HG03025 (cell line): ENCODE results near the gene MED31.
"Not testable (repeated sequence)": the region's sequence is repeated elsewhere in the genome, so short reads cannot be mapped to it uniquely, and the experiment has no call there.

Experiments
- ATAC-seq: cut with Tn5 transposase; IDR thresholded peaks from one replicate; pipeline ENCODE4 v1.9.1; 2021; ENCODE audit warnings: mild to moderate bottlenecking, moderate library complexity; ENCODE audit not compliant: unreplicated experiment, low FRiP score

The MED31 gene

DNA sequence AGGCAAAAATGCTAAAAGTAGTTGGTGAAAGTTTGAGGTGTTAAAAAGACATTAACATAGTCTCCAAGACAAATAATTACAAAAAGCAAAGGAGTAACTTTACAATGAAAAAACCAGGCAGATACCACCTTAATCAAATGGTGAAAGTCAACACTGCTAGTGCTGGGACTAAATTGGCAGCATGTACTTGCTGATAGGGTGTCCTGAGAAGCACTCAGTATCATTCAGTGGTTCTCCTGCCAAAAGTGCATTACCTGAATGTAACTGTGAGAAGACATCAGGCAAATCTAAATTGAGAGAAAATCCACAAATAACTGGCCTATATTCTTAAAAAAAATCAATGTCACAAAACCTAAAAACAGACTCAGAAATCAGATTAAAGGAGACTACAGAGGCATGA lies 18.9 kb downstream of the MED31 start:
- no peak for ATAC-seq

GRCh38 chr17:6630390-6630789 lies 21.0 kb downstream of the MED31 start:
- ATAC-seq, result no peak

DNA sequence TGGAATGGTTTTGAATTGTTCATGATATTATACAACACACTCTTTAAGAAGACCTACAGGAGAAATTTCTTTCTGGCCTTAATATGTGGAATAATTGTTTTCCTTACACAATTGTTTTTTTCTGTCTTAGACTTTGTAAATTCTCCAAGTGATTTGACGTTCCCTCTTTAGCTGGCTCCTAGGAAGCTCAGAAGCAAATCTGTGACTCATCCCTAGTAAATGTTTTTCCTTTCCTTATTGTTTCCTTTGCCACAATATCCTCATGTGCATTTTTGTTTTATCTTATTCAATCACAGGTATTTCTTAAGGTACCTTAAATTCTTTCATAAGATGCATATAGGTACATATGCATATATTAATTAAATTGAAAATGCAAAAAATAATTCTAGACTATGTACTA lies 24.4 kb downstream of the MED31 start:
- no peak for ATAC-seq

DNA sequence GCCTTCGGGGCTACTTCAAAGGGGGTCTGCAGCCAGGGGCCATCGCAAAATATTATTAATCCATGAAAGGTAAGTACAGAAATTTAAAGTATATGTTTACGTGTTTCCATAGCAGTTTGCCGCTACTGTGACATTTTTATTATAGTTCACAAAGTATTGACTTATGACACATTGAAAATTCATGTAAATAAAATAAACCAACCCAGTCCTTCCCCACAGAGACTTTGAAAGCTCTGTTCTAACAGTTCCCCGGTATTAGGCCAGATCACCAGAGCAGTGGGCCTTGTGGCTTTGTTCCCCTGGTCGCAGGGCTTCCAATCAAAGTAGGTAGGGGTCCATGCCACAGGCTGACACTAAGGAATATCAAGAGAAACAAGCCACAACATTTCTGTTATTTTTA lies 24.8 kb downstream of the MED31 start:
- ATAC-seq, result no peak

DNA sequence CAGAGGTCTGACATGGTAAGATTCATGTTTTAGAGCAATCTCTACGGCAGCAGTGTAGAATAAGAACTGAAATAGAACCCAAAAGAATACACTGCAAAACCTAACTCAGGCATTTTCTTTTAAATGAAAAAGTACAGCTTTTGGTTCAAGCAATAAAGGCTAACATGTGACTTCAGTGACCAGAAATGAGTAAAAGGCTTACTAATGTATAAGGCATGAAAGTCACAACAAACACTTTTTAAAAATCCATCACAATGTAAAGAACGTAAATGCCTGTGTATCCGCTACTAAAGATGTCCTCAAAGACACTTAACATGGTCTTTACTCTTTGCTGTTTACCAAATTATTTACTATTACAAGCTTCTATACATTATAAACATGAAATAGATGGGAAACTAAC lies 27.5 kb downstream of the MED31 start:
- ATAC-seq, result no peak

DNA sequence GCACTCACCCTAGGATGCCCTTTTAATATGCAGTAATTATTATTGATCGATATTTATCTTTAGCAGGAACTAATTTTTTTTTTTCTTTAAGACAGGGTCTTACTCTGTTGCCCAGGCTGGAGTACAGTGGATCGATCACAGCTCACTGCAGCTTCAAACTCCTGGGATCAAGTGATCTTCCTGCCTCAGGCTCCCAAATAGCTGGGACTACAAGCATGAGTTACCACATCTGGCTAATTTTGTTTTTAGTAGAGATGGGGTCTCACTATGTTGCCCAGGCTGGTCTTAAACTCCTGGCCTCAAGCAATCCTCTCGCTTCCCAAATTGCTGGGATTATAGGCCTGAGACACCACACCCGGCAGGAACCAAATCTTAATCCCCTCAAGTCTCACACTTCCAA lies 40.2 kb downstream of the MED31 start:
- ATAC-seq, result no peak

GRCh38 chr17:6610011-6610410 lies 41.4 kb downstream of the MED31 start:
- ATAC-seq, result no peak

DNA sequence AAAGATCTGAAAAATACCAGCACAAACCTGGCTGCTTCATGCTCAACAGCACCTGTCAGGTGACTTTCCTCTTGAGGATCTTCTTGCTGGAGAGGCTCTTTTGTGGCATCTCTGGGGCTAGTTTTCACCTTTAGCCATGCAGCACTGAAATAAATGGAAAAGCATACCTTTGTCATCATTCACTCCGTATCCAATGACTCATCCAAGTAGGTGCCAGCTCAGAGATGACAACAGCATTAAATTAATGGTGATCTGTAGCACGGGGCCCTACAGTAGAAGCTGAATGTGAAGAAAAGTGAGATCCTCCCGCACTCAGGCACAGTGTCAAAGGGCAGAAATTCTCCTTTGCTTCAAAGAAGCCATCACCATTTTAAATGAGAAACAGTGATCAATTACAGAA lies 43.1 kb downstream of the MED31 start:
- no peak for ATAC-seq

GRCh38 chr17:6605142-6605541 lies 46.3 kb downstream of the MED31 start:
- ATAC-seq, result no peak

GRCh38 chr17:6603744-6604325 lies 47.6 kb downstream of the MED31 start:
- ATAC-seq, result no peak

DNA sequence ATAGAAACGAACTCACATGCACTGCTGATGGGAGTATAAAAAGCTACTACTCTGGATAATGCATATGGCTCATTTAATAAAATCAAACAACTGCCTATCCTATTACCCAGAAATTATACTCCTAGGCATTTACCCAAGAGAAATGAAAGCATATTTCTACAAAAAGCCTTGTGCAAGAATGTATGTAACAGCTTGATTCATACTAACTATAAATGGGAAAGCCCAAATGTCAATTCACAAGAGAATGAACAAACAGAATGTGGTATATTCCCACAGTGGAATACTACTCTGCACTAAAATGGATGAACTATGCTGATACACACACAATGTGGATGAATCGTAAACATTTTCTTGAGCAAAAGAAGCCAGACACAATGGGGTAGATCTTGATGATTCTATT lies 49.3 kb downstream of the MED31 start:
- no peak for ATAC-seq

DNA sequence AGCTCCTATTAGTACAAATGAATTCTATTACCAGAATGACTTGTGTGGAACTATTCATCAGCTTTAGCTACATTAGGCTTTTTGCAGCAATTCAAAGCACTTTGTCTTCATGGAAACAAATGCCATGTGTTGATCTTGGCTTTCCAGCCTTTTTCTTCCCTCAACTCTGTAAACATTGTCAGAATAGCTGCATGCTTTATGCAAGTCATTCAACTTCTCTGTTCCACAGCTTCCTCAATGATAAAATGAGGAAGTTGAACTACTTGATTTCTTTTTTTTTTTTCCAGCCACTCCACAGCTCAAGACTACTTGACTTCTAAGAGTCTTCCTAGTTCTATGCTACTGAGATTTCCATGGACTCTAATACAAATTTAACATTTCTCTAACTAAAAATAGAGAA lies 52.0 kb downstream of the MED31 start:
- no peak for ATAC-seq

DNA sequence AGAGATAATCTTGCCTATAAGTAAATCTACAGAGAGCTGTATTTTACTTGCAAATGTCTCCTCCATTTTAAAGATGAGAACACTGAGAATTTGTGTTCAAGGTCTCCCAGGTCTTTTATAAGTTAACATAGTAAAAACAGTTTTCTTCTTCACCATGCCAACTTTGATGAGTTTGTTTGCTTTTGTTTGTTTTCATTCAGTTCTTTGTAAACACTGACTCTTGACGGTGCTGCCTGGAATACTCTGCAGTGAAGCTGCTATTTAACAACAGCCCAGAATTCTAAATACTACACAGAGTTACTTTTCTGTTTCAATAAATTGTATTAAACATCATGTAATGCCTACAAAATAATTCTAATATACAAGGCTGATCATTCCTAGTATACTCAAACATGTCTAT lies 53.7 kb downstream of the MED31 start:
- ATAC-seq, result no peak

DNA sequence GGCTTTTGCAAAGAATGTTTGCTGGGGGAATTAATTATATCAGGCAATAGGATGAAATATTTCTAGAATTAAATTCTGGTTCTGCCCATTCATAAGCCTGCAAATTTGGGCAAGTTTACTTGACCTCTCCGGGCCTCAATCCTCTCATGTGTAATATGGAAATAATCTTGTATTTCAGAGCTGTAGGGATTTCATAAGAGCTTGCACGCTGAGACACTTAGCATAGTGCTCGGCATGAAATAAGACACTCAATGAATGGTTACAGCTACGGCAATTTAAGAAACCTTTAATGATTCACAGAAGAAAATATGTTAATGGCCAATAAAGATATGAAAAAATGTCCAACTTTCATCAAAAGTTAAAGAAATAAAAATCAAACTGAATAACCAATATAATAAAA lies 54.5 kb downstream of the MED31 start:
- no peak for ATAC-seq

GRCh38 chr17:6596511-6596910 lies 54.9 kb downstream of the MED31 start:
- ATAC-seq, result no peak

DNA sequence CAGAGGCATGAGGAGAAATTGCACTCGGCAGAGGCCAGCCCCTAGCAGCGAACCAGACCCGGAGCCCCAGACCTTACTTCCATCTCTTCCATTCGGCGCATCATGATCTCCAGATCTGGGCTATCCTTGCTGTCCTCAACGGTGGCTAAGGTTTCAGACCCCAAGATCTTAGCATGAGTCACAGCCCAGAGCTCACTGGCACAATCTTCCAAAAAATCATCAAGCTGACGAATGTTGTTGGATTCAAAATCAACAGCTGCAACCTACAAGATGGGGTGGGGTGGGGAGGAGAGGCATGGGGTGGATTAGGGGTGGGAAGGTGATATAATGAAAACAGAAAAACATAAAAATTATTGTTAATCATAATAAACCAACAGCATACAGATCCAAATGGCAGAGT lies 55.3 kb downstream of the MED31 start:
- no peak for ATAC-seq

- not testable (repeated sequence) for ATAC-seq
These were observed 58.0 kb downstream of the MED31 start for GRCh38 chr17:6593371-6593770.
